MM.1S (cell line): ENCODE data around the gene SKAP2.

Experiments used
- DNase-seq: peaks from one replicate; pipeline ENCODE4 v3.0.0-alpha.2; 2015
- H2AFZ ChIP-seq: fragments of 300-600 bp; sonication (generic); 2 replicates; pipeline ENCODE4 v1.6.0; 2016; ENCODE audit warnings: antibody characterized with exemption, low read length
- H3F3A ChIP-seq: fragments of 300-600 bp; sonication (generic); 2 replicates; pipeline ENCODE4 v1.6.1; 2016; ENCODE audit warnings: mild to moderate bottlenecking, antibody characterized with exemption, low read length, moderate library complexity, mixed read lengths; ENCODE audit not compliant: insufficient read depth
- H3K27ac ChIP-seq: fragments of 300-600 bp; sonication (generic); 2 replicates; pipeline ENCODE4 v1.5.1; 2016; ENCODE audit warnings: mild to moderate bottlenecking, low read length
- H3K27me3 ChIP-seq: fragments of 300-600 bp; sonication (generic); replicated peaks from 2 replicates; pipeline ENCODE4 v1.6.0; 2016; ENCODE audit warnings: low read length; ENCODE audit not compliant: insufficient read depth
- H3K36me3 ChIP-seq: fragments of 300-600 bp; sonication (generic); replicated peaks from 2 replicates; pipeline ENCODE4 v1.6.1; 2016; ENCODE audit warnings: mild to moderate bottlenecking, low read length, mixed read lengths; ENCODE audit not compliant: insufficient read depth
- H3K4me1 ChIP-seq: fragments of 300-600 bp; sonication (generic); 2 replicates; pipeline ENCODE4 v1.6.1; 2016; ENCODE audit warnings: low read length, mixed read lengths
- H3K4me2 ChIP-seq: fragments of 300-600 bp; sonication (generic); 2 replicates; pipeline ENCODE4 v1.6.0; 2016; ENCODE audit warnings: low read depth, low read length
- H3K4me3 ChIP-seq: fragments of 300-600 bp; sonication (generic); 2 replicates; pipeline ENCODE4 v1.5.1; 2016; ENCODE audit warnings: low read length, mixed read lengths
- H3K79me2 ChIP-seq: fragments of 300-600 bp; sonication (generic); 2 replicates; pipeline ENCODE4 v1.6.1; 2016; ENCODE audit warnings: mixed run types, low read length, mixed read lengths
- H3K9ac ChIP-seq: fragments of 300-600 bp; sonication (generic); 2 replicates; pipeline ENCODE4 v1.6.1; 2016; ENCODE audit warnings: low read length, mixed read lengths
- H3K9me2 ChIP-seq: fragments of 300-600 bp; sonication (generic); replicated peaks from 2 replicates; pipeline ENCODE4 v1.6.1; 2016; ENCODE audit warnings: mild to moderate bottlenecking, low read length, mixed read lengths; ENCODE audit not compliant: insufficient read depth
- H3K9me3 ChIP-seq: fragments of 300-600 bp; sonication (generic); replicated peaks from 2 replicates; pipeline ENCODE4 v1.6.1; 2016; ENCODE audit warnings: mild to moderate bottlenecking, low read length, mixed read lengths; ENCODE audit not compliant: insufficient read depth
- H4K20me1 ChIP-seq: fragments of 300-600 bp; sonication (generic); 2 replicates; pipeline ENCODE4 v1.6.1; 2016; ENCODE audit warnings: mild to moderate bottlenecking, low read length, moderate library complexity, mixed read lengths; ENCODE audit not compliant: insufficient read depth
- CTCF ChIP-seq: fragments of 300-600 bp; sonication (generic); IDR thresholded peaks from 2 replicates; pipeline ENCODE4 v1.5.1; 2016; ENCODE audit warnings: antibody characterized with exemption, low read length, mixed read lengths
- EZH2 ChIP-seq: fragments of 300-600 bp; sonication (generic); optimal IDR thresholded peaks from 2 replicates; pipeline ENCODE3; 2017; ENCODE audit warnings: low read depth, mild to moderate bottlenecking, antibody characterized with exemption, low read length, mixed read lengths
- EZH2phosphoT487 ChIP-seq: fragments of 300-600 bp; sonication (generic); IDR thresholded peaks from 2 replicates; pipeline ENCODE4 v1.6.1; 2018; ENCODE audit warnings: antibody characterized with exemption, low read length

The SKAP2 gene

GRCh38 chr7:26688388-26688787 lies 176.0 kb downstream of the SKAP2 start:
- no peaks in the 10 kb centered on the region for H4K20me1 ChIP-seq
- H3K27me3 ChIP-seq: no peaks in the 10 kb centered on the region
- H3K27ac ChIP-seq: peak overlapping the region; percentile 51; the same call in 1 of the 2 replicates
- H3K9me3 ChIP-seq: no peaks in the 10 kb centered on the region
- H3K9me2 ChIP-seq: no peaks in the 10 kb centered on the region
- TF ChIP-seq EZH2 (no peak), EZH2phosphoT487 (no peak), CTCF (no peak)
- H3K36me3 ChIP-seq: no peaks in the 10 kb centered on the region
- H3K4me1 ChIP-seq: peaks cover 48% of the 10 kb centered on the region
- peak overlapping the region; percentile 39 for H3K4me2 ChIP-seq
- no peak overlapping the region for H3K4me3 ChIP-seq
- DNase-seq: peak; percentile 18
- peaks cover 14% of the 10 kb centered on the region for H3F3A ChIP-seq
- no peak overlapping the region for H2AFZ ChIP-seq
- H3K79me2 ChIP-seq: no peaks in the 10 kb centered on the region
- no peak overlapping the region for H3K9ac ChIP-seq

- DNase-seq: no peak
- H3K9me3 ChIP-seq: no peaks in the 10 kb centered on the region
- TF ChIP-seq EZH2phosphoT487 (no peak), CTCF (no peak), EZH2 (no peak)
- H3K79me2 ChIP-seq: no peaks in the 10 kb centered on the region
- H3K4me3 ChIP-seq: no peak overlapping the region
- no peak overlapping the region for H3K9ac ChIP-seq
- no peak overlapping the region for H2AFZ ChIP-seq
- peaks cover 53% of the 10 kb centered on the region for H3K4me1 ChIP-seq
- H3K9me2 ChIP-seq: no peaks in the 10 kb centered on the region
- no peaks in the 10 kb centered on the region for H4K20me1 ChIP-seq
- no peak overlapping the region for H3K27ac ChIP-seq
- no peaks in the 10 kb centered on the region for H3K27me3 ChIP-seq
- H3K4me2 ChIP-seq: no peak overlapping the region
- peaks cover 14% of the 10 kb centered on the region for H3F3A ChIP-seq
- H3K36me3 ChIP-seq: no peaks in the 10 kb centered on the region
Measured at GRCh38 chr7:26687032-26687431, 177.4 kb downstream of the SKAP2 start.

GRCh38 chr7:26686448-26686981 lies 177.9 kb downstream of the SKAP2 start:
- peak; percentile 33 for DNase-seq
- TF ChIP-seq EZH2phosphoT487 (no peak), CTCF (peak; percentile 55), EZH2 (no peak)
- peaks cover 53% of the 10 kb centered on the region for H3K4me1 ChIP-seq
- no peaks in the 10 kb centered on the region for H3K27me3 ChIP-seq
- no peaks in the 10 kb centered on the region for H3K36me3 ChIP-seq
- no peak overlapping the region for H2AFZ ChIP-seq
- H3K27ac ChIP-seq: no peak overlapping the region
- H3K9ac ChIP-seq: no peak overlapping the region
- no peaks in the 10 kb centered on the region for H3K79me2 ChIP-seq
- H3K4me2 ChIP-seq: no peak overlapping the region
- H4K20me1 ChIP-seq: no peaks in the 10 kb centered on the region
- no peaks in the 10 kb centered on the region for H3K9me3 ChIP-seq
- H3K4me3 ChIP-seq: no peak overlapping the region
- no peaks in the 10 kb centered on the region for H3K9me2 ChIP-seq
- H3F3A ChIP-seq: peaks cover 14% of the 10 kb centered on the region
